Measurements from ENCODE around the gene RUBCN.
"Not testable (repeated sequence)": the region's sequence is repeated elsewhere in the genome, so short reads cannot be mapped to it uniquely, and the experiment has no call there.

Gene RUBCN

DNA sequence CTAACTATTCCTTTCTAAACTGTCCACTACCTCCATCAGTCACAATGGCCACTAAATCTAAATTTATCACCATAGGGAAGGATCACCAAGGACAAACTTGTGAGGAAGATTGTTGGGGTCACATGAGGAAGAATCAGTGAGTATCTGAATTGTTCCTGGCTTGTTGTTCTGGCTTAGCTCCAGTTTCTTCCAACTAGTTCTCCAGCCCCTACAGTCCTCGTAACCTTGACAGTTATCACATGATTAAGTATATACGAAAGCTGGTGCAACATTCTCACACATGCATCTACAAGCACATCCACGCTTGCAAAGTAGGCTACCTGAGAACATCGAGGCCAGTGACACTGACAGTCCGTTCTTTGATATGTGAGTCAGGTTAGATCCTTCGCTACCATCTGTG lies 46.0 kb downstream of the RUBCN start:
- no peak for FAIRE-seq
- no peak for DNase-seq (ENCODE audit: extremely low spot score, insufficient read length, low read depth)

DNA sequence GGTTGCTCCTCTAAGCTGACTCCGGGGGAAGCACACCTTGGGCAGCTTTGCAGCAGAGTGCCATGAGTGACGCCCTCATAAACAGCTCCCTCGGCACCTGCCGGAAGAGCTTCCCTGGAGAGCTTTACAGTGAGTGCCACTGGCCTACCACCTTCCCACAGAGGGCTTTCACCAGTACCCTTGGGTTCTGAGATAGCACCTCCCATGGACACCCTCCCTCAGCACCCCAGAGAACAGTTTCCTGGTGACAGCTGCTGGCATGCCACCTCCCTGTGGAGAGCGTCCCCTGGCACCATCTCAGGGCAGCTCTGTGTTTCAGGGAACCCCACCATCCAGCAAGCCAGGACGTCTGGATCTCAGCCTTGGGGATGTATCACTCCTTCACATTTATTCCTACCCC lies 49.1 kb downstream of the RUBCN start:
- DNase-seq (ENCODE audit: extremely low spot score, insufficient read length, low read depth) (no peak), FAIRE-seq (no peak)

DNA sequence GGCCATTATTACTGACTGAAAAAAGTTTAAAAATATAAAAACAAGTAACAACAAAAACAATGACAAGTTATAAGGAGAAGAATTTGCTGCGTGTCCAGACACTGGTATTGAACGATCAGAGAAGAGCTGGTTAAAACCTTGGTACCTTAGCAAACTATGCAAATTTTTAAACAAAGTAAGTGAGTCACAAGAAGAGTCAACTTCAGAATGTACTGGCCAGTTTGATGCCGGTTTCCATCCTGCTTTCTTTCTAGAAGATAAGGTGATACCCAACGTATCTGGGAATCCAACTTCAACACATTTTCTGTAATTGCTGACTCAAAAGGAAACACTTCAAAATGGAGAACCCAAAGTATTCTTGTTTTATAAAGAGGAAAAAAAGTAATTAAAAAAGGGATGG lies 49.8 kb downstream of the RUBCN start:
- DNase-seq (ENCODE audit: extremely low spot score, insufficient read length, low read depth): no peak
- no peak for FAIRE-seq

DNA sequence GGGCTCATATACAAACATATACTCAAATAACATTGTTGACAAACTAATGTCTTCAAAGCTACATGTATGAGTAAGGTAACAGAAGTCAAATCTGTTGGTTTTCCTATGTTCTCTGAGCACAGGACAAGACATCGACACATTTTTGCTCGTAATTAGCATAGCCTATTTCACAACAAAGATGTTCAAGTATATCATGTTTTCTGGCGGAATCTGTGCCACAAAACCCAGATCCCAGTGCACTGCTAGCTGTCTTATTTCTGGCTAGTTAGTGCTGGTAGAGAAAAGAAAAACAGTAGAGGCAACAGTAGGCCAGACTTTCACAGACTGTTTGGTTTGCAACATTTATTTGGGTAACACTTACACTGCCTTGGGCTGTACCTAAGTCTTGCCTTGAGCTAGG lies 51.2 kb downstream of the RUBCN start:
- DNase-seq (ENCODE audit: extremely low spot score, insufficient read length, low read depth) (no peak), FAIRE-seq (no peak)

DNA sequence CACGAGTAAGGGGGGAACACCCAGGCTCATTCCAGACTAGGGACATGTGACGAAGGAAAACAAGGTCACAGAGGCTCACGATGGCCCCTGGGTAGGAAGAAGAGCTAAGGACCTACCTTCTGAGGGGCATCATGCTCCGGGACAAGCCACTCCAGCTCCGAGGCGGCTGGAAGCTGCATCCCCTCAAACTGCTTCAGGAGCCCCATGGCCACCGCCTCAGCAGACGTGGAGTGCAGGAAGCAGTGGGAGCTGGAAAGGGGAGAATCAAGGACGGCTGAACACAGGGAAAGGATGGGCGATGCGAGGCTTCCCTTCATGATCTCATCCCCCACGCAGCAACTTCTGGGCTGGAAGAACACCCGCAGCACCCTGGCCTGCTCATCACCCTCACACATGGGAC lies 53.5 kb downstream of the RUBCN start:
- FAIRE-seq (no peak), DNase-seq (ENCODE audit: extremely low spot score, insufficient read length, low read depth) (no peak)

DNA sequence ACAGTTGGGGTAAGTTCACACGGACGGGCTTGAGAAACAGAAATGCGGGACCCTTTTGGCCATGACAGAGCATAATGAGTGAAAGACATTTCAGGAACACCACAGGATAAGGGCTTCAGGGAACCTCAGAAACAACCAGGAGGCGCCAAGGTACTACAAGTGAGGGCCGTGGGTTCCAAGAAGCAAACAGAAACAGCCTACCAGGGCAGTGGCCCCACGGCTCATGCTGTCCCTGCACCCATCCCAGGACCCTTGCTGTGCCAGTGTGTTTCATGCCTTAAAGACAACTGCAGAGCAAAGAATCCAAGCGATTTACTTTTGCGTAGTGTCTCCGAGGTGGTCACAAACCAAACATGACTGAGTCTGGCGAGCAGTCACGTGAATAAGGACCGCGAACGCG lies 54.0 kb downstream of the RUBCN start:
- DNase-seq (ENCODE audit: extremely low spot score, insufficient read length, low read depth): no peak
- FAIRE-seq: no peak

DNA sequence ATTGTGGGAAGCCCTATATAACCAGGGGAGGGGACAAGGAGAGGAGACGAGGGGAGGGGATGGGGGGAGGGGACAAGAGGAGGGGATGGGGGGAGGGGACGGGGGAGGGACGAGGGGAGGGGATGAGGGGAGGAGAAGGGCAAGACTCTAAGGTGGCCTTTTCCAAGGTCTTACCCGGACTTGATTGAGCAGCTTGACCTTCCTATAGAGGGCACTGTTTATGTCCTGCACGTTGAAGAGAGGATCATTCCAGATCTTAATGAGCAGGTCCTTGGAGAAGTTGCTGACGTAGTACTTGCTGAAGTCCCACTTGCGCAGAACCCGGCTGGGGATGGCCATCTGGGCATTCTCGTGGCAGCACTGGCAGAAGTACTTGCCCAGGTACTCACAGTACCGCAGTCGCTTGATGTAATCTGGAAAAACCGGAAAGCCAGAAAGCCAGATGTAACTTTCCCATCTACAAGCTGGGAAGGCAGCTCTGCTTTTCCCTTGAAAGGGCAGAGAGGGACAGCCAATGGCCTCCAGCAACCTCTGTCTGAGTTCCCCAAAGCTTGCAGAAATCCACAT lies 55.7 kb downstream of the RUBCN start:
- DNase-seq (ENCODE audit: extremely low spot score, insufficient read length, low read depth): no peak
- FAIRE-seq: no peak

DNA sequence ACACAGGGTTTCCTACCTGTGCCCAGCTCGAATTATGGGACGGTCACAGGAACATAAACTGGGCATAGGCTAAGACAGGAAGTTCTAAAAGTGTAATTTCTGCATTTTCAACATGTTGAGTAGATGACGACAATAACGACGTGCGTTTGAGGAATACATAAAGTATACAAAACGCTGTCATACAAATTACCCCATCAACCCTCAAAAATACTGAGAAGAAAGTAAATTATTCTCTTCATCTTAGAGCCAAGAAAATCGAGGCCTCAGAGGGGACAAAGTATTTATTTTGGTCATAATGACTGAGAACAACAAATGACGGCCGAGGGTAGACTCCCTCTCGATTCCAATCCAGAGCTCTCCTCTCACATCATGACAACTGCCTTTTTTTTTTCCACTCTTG lies 60.8 kb downstream of the RUBCN start:
- DNase-seq (ENCODE audit: extremely low spot score, insufficient read length, low read depth) (no peak), FAIRE-seq (no peak)

DNA sequence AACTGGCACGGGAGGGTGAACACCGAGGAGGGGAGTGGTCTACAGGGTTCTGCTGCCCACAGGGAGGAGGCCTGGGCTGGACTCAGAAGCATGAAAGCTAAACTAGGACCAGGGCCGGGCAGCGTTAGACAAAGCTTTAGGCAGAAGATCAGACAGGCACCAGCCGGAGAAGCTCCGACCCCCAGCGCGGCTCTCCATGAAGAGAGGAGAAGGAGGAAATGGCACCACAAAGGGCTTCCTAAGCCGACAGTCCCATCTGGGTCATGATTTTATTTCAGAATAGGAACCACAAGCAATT lies 61.2 kb downstream of the RUBCN start:
- DNase-seq (ENCODE audit: extremely low spot score, insufficient read length, low read depth) (no peak), FAIRE-seq (no peak)

DNA sequence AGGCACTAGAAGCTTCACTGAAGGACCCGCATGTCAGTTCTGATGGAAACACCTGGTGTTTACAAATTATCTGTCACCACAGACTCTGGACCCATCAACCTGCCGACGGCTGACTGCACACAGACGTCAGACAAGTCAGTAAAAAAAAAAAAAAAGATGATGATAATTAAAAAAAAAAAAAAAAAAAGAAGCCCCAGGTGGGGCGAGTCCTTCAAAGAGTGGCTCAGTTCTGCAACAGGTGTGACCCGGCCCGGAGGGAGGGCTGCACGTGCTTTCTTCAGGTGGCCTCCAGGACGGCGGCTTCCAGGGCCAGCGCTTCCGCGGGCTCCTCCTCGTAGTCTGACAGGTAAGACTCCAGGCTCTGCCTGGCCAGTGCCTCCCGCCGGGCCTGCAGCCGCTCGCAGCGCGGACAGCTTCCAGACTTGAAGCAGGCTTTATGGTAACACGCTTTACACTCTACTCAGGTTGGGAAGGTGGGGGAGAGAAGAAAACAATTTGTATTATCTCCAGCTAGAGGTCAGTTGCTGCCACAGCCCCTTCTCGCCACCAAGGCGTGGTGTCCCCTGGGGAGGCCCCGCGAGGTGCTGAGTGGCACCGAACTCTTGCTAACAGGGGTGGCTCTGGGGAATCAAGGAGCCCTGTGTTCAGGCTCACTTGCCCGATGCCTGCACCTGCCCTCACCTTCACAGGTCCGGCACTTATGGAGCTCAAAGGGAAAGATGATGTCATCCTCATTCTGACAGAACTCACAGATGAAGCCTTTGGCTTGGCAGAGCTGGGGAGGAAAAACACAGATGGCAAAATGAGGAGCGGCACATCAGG lies 61.8 kb downstream of the RUBCN start:
- DNase-seq (ENCODE audit: extremely low spot score, insufficient read length, low read depth) (no peak), FAIRE-seq (no peak)

DNA sequence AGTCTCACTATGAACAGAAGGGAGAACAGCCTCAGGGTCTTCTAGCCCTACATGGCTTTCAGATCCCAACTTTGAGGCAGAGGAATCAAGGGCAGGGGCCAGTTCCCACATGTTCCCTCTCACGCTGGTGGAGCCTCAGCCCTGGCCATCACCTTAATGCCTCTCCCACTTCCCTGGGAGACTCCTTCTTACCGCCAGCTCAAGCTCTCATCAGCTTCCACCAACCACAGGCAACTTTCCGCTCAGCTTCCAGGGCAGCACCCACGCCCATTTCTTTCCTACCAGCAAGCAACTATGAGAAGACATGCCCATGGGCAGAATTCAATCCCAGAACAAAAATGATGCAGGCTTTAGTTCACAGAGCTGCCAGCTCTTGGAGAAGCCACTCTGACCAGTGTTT lies 63.5 kb downstream of the RUBCN start:
- DNase-seq (ENCODE audit: extremely low spot score, insufficient read length, low read depth) (no peak), FAIRE-seq (no peak)

DNA sequence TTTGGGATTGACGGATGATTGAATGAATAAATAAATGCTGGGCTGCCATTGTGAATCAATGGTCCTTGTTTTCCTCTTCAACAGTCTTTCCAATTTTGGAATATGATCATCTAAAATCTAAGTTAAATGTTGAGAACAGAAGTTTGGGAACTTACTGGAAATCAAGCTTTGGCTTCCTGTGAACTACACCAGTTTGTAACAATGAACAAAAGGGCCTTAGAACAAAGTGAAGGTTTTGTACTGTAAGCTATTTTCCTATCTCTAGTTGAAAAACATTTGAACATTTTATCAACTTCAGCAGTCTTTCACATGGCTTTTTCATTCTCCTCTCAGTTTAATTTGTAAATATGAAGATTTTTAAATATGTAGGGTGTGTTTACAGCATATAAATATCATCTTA lies 66.3 kb downstream of the RUBCN start:
- DNase-seq (ENCODE audit: extremely low spot score, insufficient read length, low read depth) (no peak), FAIRE-seq (no peak)

DNA sequence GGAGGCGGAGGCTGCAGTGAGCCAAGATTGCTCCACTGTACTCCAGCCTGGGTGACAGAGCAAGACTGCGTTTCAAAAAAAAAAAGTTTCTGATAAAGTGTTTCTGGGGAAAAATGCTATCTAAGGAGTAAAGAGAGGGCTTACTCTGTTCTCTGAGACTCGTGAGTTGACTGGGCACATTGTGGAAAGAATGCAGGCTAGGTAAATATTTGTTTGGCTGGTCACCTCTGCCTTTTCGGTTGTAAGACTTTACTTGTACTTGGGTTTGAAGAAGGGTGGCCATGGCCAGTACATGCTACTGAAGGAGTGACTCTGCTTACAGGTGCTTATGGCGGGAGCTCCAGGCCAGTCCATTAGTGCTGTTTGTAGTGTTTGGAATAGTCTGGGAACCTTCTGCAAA lies 68.7 kb downstream of the RUBCN start:
- DNase-seq (ENCODE audit: extremely low spot score, insufficient read length, low read depth) (no peak), FAIRE-seq (no peak)

DNA sequence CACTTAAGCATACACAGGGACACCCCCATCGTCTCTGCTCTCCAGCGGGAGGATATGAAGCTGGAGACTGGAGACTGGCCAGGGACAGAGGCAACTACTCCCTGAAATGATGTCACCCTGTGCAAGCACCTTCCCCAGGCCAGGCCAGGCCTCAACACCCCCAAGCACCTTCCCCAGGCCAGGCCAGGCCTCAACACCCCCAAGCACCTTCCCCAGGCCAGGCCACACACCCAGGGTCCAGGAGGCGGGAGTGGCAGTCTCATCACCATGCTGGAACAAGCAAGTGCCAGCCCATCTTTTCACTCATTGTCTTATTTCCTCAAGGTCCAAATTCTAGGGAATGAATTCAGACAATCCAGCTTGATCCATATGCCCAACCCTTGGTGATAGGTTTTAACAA lies 69.4 kb downstream of the RUBCN start:
- DNase-seq (ENCODE audit: extremely low spot score, insufficient read length, low read depth); FAIRE-seq: not testable (repeated sequence)

DNA sequence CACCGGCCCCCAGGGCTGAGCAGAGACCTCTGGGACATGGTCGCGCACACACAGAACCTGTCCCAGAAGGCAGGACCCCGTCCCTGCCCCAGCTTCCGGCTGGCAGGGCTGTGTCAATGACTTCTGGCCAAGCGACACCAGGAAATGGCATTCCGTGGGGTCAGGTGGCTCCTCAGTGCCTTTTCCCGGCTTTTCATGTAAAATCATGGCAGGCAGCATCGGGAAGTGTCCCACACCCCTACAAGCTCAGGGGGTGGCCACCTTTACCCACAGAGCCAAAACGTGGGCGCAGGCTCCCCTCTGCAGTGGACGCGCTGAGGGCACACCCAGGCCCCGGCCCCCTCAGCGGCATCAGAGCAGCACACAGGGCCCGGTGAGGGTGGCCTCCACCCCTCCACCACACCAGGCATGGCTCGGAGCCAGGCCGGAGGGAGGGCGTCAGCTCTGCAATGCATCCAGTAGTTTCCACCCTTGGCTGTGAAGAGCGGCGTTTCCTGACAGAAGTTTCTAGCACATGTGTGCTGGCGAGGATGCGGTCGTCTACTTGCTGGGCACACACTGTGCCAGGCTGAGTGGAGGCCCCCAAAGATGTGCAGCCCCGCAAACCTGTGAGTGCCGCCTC lies 70.4 kb downstream of the RUBCN start:
- not testable (repeated sequence) for DNase-seq (ENCODE audit: extremely low spot score, insufficient read length, low read depth); FAIRE-seq

DNA sequence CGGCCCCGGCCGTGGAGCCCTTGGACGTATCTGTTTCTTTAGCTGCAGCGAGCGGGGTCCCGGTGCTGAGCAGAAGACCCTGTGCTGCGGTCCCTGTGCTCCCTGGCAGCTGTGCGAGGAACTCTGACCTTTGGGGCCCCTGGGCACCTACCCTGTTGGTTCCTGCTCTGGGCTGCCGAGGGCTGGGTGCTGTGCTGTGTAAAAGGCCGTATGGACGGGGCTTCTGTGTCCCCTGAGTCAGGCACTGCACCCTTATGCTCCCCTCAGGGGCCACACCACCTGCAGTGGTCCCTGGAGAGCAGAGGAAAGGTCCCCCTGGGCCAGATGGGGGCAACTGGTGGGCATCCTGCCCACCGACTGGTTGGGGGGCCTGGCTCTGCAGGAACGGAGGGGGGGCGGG lies 71.2 kb downstream of the RUBCN start:
- not testable (repeated sequence) for DNase-seq (ENCODE audit: extremely low spot score, insufficient read length, low read depth); FAIRE-seq

DNA sequence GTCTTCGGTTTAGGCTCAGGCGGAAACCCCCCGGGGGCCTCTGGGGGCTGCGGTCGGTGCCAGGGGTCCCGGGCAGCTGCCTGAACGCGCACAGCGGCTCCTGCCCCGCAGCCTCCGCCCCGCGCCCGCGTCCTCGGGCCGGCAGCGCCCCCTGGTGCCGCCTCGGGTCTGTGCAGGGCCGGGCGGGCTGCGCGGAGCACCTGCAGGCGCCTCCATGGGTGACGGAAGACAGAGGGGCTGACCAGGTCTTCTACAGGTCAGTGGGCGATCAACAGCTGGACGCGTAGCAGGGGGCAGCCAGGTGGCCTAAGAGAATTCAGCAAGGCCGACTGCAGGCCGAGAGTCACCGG lies 71.6 kb downstream of the RUBCN start:
- FAIRE-seq; DNase-seq (ENCODE audit: extremely low spot score, insufficient read length, low read depth): not testable (repeated sequence)

DNA sequence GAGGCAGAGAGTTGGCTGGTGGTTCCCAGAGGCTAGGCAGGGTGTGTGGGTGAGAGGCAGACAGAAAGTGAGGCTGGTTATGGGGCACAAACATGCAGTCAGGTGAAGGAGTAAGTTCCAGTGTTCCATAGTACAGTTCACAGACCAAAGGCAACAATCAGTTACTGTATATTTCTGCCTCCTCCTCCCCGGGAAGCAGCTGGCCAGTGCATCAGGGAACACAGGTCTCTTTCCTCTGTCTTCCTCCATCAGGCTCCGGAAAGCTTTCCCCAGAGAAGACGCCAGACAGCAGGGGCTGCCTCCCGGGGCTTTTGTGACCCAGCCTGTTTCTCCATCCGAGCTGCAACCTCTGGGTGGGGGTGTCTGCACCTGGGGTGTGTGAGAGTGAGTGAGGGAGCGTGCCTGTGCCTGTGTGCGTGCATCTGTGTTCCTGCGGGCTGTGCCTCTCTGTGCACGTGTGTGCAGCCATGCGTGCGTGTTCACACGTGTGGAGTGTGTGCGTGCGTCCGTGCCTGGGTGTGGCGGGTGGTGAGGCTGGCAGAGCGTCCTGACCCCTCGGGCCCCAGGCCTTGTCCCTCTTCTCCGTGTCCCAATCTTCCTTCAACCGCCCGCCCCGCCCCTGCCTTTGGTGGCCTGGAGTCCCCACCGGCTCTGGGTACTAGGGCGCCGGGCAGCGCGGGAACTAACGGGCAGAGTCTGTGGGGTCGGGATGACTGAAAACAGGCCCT lies 72.1 kb downstream of the RUBCN start:
- DNase-seq (ENCODE audit: extremely low spot score, insufficient read length, low read depth); FAIRE-seq: not testable (repeated sequence)

DNA sequence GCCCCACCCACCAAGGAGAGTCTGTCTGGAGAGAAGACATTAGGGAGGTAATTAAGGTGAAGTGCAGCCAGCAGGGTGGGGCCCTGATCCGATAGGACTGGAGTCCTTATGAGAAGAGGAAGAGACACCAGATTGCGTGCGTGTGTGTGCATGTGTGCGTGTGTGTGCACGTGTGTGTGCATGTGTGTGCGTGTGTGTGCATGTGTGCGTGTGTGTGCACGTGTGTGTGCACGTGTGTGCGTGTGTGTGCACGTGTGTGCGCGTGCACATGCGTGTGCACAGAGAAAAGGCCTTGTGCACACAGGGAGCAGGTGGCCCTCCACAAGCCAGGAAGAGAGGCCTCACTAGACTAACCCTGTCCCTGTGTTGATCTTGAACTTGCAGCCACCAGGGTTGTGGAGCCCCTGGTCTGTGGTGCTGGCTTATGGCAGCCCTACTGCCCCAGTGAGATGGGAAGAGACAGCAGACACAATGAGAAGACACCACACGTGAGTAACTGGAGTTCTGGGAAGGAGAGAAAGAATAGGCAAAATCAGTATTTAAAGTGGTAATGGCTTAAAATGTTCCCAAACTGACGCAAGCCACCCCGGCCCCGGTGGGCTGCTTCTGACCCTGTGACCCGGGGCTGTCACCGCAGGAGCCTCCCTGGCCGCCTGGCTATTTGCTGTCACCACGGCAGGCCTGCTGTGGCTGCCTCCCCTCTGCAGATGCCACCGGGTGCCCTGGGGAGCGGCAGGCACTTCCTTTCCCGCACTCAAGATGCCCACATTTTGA lies 73.2 kb downstream of the RUBCN start:
- not testable (repeated sequence) for FAIRE-seq; DNase-seq (ENCODE audit: extremely low spot score, insufficient read length, low read depth)

DNA sequence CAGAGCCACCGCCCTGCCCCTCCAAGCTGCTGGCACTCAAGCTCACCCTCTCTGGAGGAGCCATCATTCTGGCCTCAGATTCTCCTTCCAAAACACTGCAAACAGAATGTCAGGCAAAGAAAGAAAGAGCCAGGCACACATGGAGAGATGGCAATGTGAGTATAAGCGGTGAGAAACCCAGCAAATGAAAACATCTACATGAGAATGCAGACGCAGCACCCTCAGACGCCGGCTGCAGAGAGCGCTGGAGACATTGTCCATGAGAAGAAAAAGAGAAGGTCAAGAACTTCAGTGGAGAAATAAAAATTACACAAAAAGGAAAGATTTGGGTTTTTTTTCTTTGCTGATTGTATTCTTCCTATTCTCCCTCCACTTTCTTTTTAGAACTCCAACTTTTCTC lies 74.4 kb downstream of the RUBCN start:
- DNase-seq (ENCODE audit: extremely low spot score, insufficient read length, low read depth); FAIRE-seq: not testable (repeated sequence)

All from GM18507 (cell line).